Measurements from ENCODE around the gene SSB.
"Not testable (repeated sequence)": the region's sequence is repeated elsewhere in the genome, so short reads cannot be mapped to it uniquely, and the experiment has no call there.

Gene SSB

GRCh38 chr2:169828141-169828811 lies 29.6 kb downstream of the SSB start:
- no peak for DNase-seq (ENCODE audit: low read depth, low spot score)

GRCh38 chr2:169834401-169834800 lies 35.7 kb downstream of the SSB start:
- no peak for DNase-seq (ENCODE audit: low read depth, low spot score)

DNA sequence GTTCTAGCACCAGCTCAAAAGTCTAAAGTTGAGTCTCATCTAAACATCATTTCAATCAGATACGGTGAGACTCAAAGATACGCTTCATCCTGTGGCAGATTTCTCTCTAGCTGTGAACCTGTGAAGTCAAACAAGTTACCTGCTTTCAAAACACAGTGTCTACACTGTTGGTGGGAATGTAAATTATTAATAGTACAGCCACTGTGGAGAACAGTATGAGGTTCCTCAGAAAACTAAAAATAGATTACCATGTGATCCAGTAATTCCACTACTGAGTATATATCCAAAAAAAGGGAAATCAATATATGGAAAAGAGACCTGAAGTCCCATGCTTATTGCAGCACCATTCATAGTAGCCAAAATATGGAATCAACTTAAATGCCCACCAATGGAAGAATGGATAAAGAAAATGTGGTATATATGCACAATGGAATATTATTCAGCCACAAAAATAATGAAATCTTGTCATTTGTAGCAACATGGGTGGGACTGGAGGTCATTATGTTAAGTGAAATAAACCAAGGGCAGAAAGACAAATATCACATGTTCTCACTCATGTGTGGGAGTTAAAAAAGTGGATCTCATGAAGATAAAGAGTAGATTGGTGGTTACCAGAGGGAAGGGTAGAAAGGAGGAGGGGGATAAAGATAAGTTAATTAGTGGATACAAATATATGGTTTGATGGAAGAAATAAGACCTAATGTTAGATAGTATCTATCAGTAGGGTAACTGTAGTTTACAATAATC lies 40.2 kb downstream of the SSB start:
- no peak for DNase-seq (ENCODE audit: low read depth, low spot score)

DNA sequence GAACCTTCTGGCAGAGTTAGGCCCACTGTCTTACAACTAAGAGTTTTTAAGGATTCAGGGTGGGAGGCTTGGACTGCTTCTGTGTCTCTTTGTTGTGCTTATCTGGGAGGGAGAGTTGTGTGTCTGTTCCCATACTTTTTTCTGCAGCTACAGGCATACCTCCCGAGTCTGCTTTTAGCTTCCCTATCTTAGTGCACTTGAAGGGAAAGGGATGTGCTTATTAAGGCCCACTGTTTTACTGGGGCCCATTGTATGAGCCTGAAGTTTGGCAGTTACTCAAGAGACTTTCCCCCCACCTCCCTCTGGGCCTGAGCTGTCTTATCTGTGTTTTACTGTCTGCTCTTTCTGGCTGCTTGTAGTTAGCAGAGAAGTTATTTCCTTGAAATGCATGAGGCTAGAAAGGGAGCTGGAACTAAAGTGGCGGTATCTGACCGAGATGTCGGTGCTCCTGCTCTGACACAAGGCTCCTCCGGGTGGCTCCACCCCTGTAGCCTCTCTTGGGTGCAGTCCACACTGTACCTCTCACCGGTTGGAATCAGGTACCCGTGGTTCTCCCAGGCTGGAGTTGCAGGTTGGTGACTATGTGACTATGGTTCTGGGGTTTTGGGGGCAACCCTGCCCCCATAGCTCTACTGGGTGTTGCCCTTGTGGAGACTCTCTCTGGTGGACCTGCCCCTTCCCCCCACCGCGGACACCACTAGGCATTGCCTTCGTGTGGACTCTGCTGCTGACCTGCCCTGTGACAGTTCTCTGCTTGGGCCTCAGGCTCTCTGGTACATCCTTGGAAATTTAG lies 41.5 kb downstream of the SSB start:
- no peak for DNase-seq (ENCODE audit: low read depth, low spot score)

GRCh38 chr2:169840747-169841142 lies 42.1 kb downstream of the SSB start:
- no peak for DNase-seq (ENCODE audit: low read depth, low spot score)

DNA sequence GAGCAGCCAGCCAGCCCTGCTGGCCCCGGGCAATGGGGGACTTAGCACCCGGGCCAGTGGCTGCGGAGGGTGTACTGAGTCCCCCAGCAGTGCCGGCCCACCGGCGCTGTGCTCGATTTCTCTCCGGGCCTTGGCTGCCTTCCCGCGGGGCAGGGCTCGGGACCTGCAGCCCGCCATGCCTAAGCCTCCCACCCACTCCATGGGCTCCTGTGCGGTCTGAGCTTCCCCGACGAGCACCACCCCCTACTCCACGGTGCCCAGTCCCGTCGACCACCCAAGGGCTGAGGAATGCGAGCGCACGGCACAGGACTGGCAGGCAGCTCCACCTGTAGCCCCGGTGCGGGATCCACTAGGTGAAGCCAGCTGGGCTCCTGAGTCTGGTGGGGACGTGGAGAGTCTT lies 43.0 kb downstream of the SSB start:
- not testable (repeated sequence) for DNase-seq (ENCODE audit: low read depth, low spot score)

DNA sequence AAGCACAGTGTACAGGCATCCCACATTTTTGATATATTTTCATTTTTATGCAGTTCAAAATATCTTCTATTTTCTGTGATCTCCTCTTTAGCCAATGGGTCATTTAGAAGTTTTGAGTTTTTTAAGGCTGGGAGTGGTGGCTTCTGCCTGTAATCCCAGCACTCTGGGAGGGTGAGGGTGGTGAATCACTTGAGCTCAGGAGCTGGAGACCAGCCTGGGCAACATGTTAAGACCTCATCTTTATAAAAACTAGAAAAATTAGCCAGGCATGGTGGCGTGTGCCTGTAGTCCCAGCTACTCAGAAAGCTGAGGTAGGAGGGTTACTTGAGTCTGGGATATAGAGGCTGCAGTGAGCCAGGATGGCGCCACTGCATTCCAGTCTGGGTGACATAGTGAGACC lies 46.3 kb downstream of the SSB start:
- DNase-seq (ENCODE audit: low read depth, low spot score): no peak

DNA sequence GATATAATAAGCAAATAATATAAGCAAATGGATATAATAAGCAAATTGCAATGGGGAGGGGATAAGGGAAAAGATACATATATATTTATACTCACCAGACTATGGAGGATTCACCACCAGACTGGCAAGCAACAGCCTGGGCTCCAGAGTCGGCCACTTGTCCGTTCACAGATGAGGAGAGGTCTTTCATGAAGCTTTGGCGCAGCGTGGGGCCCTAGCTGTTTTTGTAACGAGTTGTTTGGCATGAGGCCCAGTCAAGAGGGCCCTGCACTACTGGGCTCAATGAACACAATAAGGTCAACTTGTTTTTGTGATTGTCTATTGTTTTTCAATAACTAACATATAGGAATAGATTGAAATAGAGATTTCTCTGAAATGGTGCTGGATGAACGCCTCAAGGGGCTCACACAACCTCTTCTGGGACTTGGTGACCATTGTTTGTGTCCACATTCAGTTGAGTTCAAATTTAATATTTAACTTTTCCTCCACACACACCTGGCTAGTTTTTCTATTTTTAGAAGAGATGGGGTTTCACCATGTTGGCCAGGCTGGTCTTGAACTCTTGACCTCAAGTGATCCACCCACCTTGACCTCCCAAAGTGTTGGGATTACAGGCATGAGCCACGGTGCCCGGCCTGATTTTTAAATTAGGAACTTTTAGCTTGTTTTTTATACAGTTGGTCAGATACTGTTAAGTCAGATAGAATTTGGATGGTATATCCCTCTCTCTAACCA lies 50.5 kb downstream of the SSB start:
- not testable (repeated sequence) for DNase-seq (ENCODE audit: low read depth, low spot score)

DNA sequence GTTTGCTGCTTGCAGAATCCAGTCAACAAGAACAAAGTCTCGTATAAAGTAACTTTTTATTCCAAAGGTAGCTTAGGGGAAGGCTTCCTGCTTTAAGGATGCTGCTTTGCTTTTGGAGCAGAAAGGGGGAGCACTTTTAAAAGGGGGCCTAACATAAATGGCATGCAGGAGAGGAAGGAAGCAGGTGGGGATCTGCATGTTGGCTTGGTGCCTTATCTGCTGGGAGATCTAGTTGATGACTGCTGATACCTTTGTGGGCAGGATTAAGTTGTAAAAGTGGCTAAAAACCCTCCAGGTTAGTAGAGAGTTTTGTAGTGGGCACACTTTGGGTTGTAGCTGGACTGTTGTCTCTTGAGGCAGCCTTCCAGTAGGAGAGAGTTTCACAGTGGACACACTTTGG lies 51.0 kb downstream of the SSB start:
- DNase-seq (ENCODE audit: low read depth, low spot score): no peak

- no peak for DNase-seq (ENCODE audit: low read depth, low spot score)
These were observed 54.5 kb downstream of the SSB start for GRCh38 chr2:169853041-169853668.

GRCh38 chr2:169855281-169856258 lies 56.9 kb downstream of the SSB start:
- not testable (repeated sequence) for DNase-seq (ENCODE audit: low read depth, low spot score)

- no peak for DNase-seq (ENCODE audit: low read depth, low spot score)
These were observed 60.8 kb downstream of the SSB start for GRCh38 chr2:169859423-169859822.

DNA sequence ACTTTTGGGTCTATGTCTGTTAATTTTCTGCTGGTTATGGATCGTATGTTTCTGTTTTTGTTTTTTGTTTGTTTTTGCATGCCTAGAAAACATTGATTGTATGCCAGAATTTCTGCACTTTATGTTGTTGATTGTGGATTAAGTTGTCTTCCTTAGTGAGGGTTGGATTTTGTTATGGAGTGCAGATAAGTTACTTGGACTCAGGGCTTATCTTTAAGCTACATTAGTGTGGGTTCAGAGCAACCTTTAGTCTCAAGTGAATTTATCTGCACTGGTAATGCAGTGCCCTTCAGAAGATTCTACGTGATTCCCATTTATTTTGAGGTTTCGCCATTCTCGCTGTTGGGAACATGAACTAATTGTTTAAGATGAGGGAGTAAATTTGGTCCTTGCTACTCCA lies 61.5 kb downstream of the SSB start:
- DNase-seq (ENCODE audit: low read depth, low spot score): no peak

All from iPS DF 19.7 (cell line).